Mammary epithelial cell (primary cell): ENCODE measurements around the gene CHRNA1.

Source experiments
- CTCF ChIP-seq, 2 donors: IDR thresholded peaks in 1 of 2; conservative IDR thresholded peaks in 1 of 2; 2 replicates each; pipeline ENCODE4 v1.5.1; 2011 to 2012; ENCODE audit warnings: inconsistent platforms in 2 of 2, low read length in 2 of 2, mild to moderate bottlenecking in 2 of 2, control low read depth in 1 of 2, low read depth in 1 of 2; ENCODE audit not compliant: insufficient read depth in 1 of 2; ENCODE audit errors: extremely low read depth in 1 of 2
- EZH2 ChIP-seq: IDR thresholded peaks from 2 replicates; pipeline ENCODE4 v1.6.1; 2012; ENCODE audit warnings: low read length, inconsistent platforms, borderline replicate concordance

- no peak for TF ChIP-seq CTCF (conservative IDR thresholded peaks at IDR 0.05 in 1 of 2, IDR thresholded peaks at IDR 0.05 in 1 of 2; ENCODE audit: extremely low read depth in 1 of 2, insufficient read depth in 1 of 2, low read depth in 1 of 2, low read length in 2 of 2)
- no peak for TF ChIP-seq EZH2
Observed at GRCh38 chr2:174779361-174779928, 15.2 kb upstream of the CHRNA1 start.
